Testis (tissue), 2 donors: ENCODE results near the gene C3orf22.

ENCODE experiments used
- POLR2A ChIP-seq: fragments of 450-650 bp; IDR thresholded peaks from one replicate; pipeline ENCODE4 v1.6.1; 2017; ENCODE audit warnings: antibody characterized with exemption, mild to moderate bottlenecking, moderate library complexity
- TF ChIP-seq, protein P1 (sequence below), 3 experiments: fragments of 450-650 bp in 2 of 3; fragments of 200-600 bp in 1 of 3; sonication (generic) in 1 of 3; IDR thresholded peaks; one replicate each; pipeline ENCODE4 v1.5.1; 2016 to 2019; ENCODE audit warnings: antibody characterized with exemption in 3 of 3, mild to moderate bottlenecking in 2 of 3, moderate library complexity in 1 of 3

DNA sequence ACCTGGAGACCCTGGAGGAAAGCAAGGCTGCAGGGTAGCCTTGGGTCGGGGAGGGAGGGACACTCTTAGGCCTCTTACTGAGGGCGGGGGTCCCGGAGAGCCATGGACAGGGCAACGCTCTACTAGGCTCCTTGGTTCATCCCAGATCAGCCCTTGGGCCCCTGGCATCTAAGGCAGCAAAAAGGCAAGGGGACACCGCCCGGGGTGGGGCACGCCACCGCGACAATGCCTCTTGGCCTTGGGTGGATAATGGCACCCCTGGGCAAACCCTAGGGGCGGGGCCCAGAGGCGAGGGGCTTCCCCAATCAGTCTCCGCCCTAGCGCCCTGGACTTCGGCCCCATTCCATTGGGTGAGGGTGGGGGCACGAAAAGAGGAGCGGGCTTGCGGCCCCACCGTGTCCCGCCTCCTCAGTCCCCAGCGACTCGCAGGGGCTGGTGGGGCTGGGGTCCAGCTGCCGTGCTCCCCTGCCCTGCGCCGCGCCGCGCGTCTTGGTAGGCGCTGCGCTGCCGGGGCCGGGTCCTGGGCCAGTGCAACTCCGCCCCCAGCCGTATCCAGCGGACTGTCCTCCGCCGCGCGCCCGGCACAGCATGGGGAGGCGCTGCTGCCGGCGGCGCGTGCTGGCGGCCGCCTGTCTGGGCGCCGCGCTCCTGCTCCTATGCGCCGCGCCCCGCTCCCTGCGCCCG is 34.8 kb downstream of the C3orf22 start, which contains the start of gene CHST13:
- TF ChIP-seq, protein P1, sequence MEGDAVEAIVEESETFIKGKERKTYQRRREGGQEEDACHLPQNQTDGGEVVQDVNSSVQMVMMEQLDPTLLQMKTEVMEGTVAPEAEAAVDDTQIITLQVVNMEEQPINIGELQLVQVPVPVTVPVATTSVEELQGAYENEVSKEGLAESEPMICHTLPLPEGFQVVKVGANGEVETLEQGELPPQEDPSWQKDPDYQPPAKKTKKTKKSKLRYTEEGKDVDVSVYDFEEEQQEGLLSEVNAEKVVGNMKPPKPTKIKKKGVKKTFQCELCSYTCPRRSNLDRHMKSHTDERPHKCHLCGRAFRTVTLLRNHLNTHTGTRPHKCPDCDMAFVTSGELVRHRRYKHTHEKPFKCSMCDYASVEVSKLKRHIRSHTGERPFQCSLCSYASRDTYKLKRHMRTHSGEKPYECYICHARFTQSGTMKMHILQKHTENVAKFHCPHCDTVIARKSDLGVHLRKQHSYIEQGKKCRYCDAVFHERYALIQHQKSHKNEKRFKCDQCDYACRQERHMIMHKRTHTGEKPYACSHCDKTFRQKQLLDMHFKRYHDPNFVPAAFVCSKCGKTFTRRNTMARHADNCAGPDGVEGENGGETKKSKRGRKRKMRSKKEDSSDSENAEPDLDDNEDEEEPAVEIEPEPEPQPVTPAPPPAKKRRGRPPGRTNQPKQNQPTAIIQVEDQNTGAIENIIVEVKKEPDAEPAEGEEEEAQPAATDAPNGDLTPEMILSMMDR (IDR thresholded peaks at IDR 0.05): no peak
- TF ChIP-seq POLR2A: no peak
